Ovary (tissue), 9 donors: ENCODE data around the gene NFYB. TPM values are rescaled to one million over a fixed set of nuclear protein-coding genes. Genes with fewer than 3 reads are reported as not detected.

Experiments used
- DNase-seq, 5 donors: peaks; one replicate each; pipeline ENCODE4 v3.0.0-alpha.2; 2019 to 2020
- H3K27ac ChIP-seq, 2 donors: fragments of 200-600 bp; one replicate each; pipeline versions ENCODE4 v1.5.1 to v1.8.0; 2019 to 2022
- H3K27me3 ChIP-seq: fragments of 200-600 bp; one replicate; pipeline ENCODE4 v1.8.0; 2022
- H3K36me3 ChIP-seq: fragments of 200-600 bp; sonication (generic); one replicate; pipeline ENCODE4 v1.5.1; 2019
- H3K4me1 ChIP-seq: one replicate; pipeline ENCODE4 v1.8.1; 2013; ENCODE audit warnings: mild to moderate bottlenecking, moderate library complexity; ENCODE audit not compliant: insufficient read depth
- H3K4me3 ChIP-seq: fragments of 200-600 bp; sonication (generic); one replicate; pipeline ENCODE4 v1.5.1; 2017
- H3K9me3 ChIP-seq, 2 donors: fragments of 200-600 bp in 1 of 2; sonication (generic) in 1 of 2; one replicate each; pipeline versions ENCODE4 v1.5.1 to v1.8.1; 2013 to 2019; ENCODE audit warnings: mild to moderate bottlenecking in 1 of 2, moderate library complexity in 1 of 2
- EP300 ChIP-seq: sonication (generic); formaldehyde crosslinking; IDR thresholded peaks from one replicate; pipeline ENCODE4 v1.6.1; 2017; ENCODE audit warnings: antibody characterized with exemption
- POLR2A ChIP-seq: fragments of 450-650 bp; IDR thresholded peaks from one replicate; pipeline ENCODE4 v1.6.1; 2017; ENCODE audit warnings: antibody characterized with exemption, mild to moderate bottlenecking, moderate library complexity
- WGBS, 3 donors: extraction: QIAGEN DNeasy Blood & Tissue Kit in 1 of 3; methylation state at CpG; one replicate each; pipeline versions ENCODE4 v1.1.5 to v1.1.7; 2013 to 2017; 5-methylcytosine and 5-hydroxymethylcytosine counted together
- intact Hi-C, 4 donors: fragments of 100-400 bp; cut with DNase I; formaldehyde crosslinking; loops; one replicate each; pipeline versions ENCODE4 v1.11.0 to v1.15.1; 2022 to 2023
- polyA plus RNA-seq, 2 donors: library from polyadenylated mRNA; stranded (reverse); fragments of 200-250 nt in 1 of 2; fragments of 350-450 nt in 1 of 2; fragmentation: Illumina TruSeq in 1 of 2; extraction: RNeasy Lipid Tissue Mini Kit (QIAGEN cat#74804) in 1 of 2; gene quantifications; one replicate each; pipeline ENCODE4 v1.2.3, GENCODE V29; 2013 to 2014
- total RNA-seq, 7 donors: library from RNA; depleted of rRNA in 2 of 7; stranded (reverse); fragments of >200 nt in 2 of 7; fragmentation: NEBNext Ultra II Directional in 3 of 7; extraction: Animal tissue kit (Norgen Biotek cat#: 25700) in 3 of 7; gene quantifications; one replicate each; pipeline versions ENCODE4 v1.1.0 to v1.2.4, GENCODE V29; 2016 to 2023
- TF ChIP-seq, protein P1 (sequence below), 3 donors: fragments of 450-650 bp in 2 of 3; fragments of 200-600 bp in 1 of 3; IDR thresholded peaks; one replicate each; pipeline versions ENCODE4 v1.5.1 to v1.8.0; 2016 to 2022; ENCODE audit warnings: antibody characterized with exemption in 3 of 3, mild to moderate bottlenecking in 1 of 3
- donor health status: DM: no; HTN: no; CAD: no; lungs with moderate emphysema.
- donor health status: DM: no; HTN: no; CAD: no.
- donor health status: Bipolar disorder and iron deficiency.
- donor health status: DM: yes; HTN: yes; CAD: no.
- donor health status: DM: no; HTN: no; CAD: no.
- donor health status: DM: yes; HTN: yes; CAD: no.

NFYB gene
- total and polyA plus RNA-seq, 9 donors, result 23.7 to 39.1 (median 29.5) TPM

DNA sequence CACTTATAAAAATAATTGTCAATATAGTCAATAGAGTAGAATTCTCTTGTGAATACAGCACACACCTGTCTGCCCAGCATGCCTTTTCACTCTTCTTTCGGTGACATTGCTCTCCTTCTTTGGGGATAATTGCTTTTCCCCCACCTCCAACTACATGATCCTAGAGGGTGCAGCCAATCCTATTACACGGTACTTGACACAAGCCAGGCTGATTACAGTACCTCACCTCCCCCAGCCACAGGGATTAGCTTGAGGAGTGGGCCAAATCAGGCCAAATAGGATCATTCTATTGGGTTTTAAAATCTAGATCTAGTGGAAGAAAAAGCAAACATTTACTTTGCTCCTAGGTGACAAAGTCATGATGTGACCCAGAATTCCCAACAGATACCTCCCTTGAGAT lies 16.8 kb upstream of the NFYB start:
- Histone ChIP-seq H3K4me1 (no peaks in the 10 kb centered on the region), H3K9me3 (no peaks in the 10 kb centered on the region), H3K27me3 (no peaks in the 10 kb centered on the region), H3K27ac (no peak overlapping the region), H3K4me3 (no peak overlapping the region), H3K36me3 (no peaks in the 10 kb centered on the region)
- TF ChIP-seq, protein P1, sequence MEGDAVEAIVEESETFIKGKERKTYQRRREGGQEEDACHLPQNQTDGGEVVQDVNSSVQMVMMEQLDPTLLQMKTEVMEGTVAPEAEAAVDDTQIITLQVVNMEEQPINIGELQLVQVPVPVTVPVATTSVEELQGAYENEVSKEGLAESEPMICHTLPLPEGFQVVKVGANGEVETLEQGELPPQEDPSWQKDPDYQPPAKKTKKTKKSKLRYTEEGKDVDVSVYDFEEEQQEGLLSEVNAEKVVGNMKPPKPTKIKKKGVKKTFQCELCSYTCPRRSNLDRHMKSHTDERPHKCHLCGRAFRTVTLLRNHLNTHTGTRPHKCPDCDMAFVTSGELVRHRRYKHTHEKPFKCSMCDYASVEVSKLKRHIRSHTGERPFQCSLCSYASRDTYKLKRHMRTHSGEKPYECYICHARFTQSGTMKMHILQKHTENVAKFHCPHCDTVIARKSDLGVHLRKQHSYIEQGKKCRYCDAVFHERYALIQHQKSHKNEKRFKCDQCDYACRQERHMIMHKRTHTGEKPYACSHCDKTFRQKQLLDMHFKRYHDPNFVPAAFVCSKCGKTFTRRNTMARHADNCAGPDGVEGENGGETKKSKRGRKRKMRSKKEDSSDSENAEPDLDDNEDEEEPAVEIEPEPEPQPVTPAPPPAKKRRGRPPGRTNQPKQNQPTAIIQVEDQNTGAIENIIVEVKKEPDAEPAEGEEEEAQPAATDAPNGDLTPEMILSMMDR (IDR thresholded peaks at IDR 0.05), result no peak
- TF ChIP-seq EP300 (no peak), POLR2A (no peak)
- no peak for DNase-seq
- 47 to 67% (median 64%) methylated on average over 2 of the region's 2 CpGs for WGBS, 3 donors
- intact Hi-C loops, result no loop called here

DNA sequence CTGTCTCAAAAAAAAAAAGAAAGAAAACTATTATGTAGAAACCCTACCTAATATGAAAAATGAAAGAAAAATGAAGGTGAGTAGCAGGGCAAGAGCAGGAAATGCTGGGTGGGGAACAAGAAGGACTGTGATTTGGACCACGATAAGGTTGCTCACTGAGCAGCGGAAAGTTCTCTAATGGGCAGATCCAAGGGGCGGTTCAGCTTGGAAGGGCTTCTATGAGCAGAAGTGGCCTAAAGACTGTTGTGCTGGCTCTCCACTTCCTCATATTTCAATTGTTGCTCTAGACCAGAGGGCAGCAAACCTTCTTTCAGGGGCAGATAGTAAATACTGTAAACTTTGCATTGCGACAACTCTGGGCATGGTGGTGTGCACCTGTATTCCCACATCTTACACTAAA lies 16.3 kb upstream of the NFYB start:
- DNase-seq, result no peak
- 80 to 94% (median 82%) methylated on average over 4 of the region's 4 CpGs for WGBS, 3 donors
- Histone ChIP-seq H3K4me3 (no peak overlapping the region), H3K27ac (no peak overlapping the region), H3K4me1 (no peaks in the 10 kb centered on the region), H3K9me3 (no peaks in the 10 kb centered on the region), H3K36me3 (no peaks in the 10 kb centered on the region), H3K27me3 (no peaks in the 10 kb centered on the region)
- intact Hi-C loops, result no loop called here
- TF ChIP-seq EP300, result no peak
- TF ChIP-seq POLR2A, result no peak
- TF ChIP-seq, protein P1 (IDR thresholded peaks at IDR 0.05), result no peak

DNA sequence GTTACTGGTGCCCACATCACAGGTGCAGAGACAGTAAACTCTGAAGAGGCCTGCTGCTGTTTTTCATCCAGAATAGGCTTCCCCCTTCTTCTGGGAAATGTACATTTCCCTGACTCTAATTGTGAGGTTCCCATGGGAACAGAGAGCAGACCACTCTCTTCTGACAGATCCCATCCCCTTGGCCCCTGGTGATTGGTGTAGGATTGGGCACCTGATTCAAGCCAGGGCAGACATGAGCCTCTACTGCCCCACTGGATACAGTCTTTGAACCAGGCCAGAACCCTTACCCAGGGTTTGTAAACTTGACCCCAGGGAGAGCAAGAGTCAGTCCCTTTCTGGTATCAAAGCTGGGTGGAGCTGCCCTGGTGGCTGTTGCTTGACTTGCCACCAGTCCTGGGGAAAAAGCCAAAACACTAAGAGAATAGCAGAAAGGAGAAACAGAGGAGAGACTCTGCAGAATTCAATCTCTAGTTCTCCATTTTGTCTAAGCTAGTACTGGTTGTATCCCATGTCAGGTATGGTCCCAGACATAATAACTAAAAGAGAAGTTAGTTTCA lies 14.8 kb upstream of the NFYB start:
- Histone ChIP-seq H3K4me3 (no peak overlapping the region), H3K4me1 (no peaks in the 10 kb centered on the region), H3K27me3 (no peaks in the 10 kb centered on the region), H3K9me3 (no peaks in the 10 kb centered on the region), H3K27ac (no peak overlapping the region), H3K36me3 (no peaks in the 10 kb centered on the region)
- intact Hi-C loops, result no loop called here
- DNase-seq, result no peak
- TF ChIP-seq EP300 (no peak), POLR2A (no peak)
- TF ChIP-seq, protein P1 (IDR thresholded peaks at IDR 0.05), result no peak

DNA sequence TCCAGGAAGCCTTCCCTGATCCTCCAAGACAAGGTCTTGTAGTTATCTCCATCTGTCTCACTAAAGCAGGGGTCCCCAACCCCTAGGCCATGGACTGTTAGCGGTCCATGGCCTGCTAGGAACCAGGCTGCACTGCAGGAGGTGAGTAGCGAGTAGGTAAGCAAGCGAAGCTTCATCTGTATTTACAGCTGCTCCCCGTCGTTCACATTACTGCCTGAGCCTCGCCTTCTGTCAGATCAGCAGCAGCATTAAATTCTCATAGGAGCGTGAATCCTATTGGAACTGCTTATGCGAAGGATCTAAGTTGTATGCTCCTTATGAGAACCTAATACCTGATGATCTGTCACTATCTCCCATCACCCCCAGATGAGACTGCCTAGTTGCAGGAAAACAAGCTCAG lies 12.4 kb upstream of the NFYB start:
- H3K9me3 ChIP-seq, result no peaks in the 10 kb centered on the region
- H3K4me1 ChIP-seq, result no peaks in the 10 kb centered on the region
- intact Hi-C loops, result no loop called here
- H3K27me3 ChIP-seq, result no peaks in the 10 kb centered on the region
- no peak for DNase-seq
- TF ChIP-seq EP300, result no peak
- TF ChIP-seq, protein P1 (IDR thresholded peaks at IDR 0.05), result no peak
- no peak for TF ChIP-seq POLR2A
- H3K4me3 ChIP-seq, result no peak overlapping the region
- H3K36me3 ChIP-seq, result no peaks in the 10 kb centered on the region
- WGBS, 3 donors, result 78 to 84% (median 79%) methylated on average over 8 of the region's 8 CpGs
- H3K27ac ChIP-seq, result no peak overlapping the region

DNA sequence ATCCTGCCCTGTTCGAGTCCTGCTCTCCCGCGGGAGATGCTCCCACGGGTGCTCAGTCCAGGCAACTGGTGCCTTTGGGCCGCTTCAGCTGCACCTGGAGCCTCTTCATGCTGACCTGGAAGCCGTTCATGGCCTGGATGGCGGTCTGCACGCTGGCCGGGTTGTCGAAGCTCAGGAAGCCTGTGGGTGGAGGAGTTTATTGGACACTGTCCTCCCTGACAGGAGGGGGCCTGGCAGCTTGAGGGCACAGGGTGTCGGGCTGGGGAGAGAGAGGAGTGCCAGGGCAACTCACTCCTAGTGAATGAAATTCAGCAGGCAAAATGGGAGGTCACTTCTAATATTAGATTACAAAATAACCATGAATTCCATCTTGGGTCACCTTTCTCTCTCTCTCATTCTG lies 9.3 kb upstream of the NFYB start:
- TF ChIP-seq POLR2A, result no peak
- TF ChIP-seq, protein P1 (IDR thresholded peaks at IDR 0.05), result no peak
- no peak for TF ChIP-seq EP300
- WGBS, 3 donors, result 74 to 81% (median 76%) methylated on average over 11 of the region's 11 CpGs
- Histone ChIP-seq H3K36me3 (no peaks in the 10 kb centered on the region), H3K9me3 (no peaks in the 10 kb centered on the region), H3K27me3 (no peaks in the 10 kb centered on the region), H3K4me1 (no peaks in the 10 kb centered on the region), H3K27ac (no peak overlapping the region), H3K4me3 (no peak overlapping the region)
- intact Hi-C loops, result no loop called here
- no peak for DNase-seq
